AG09309 (cell line): ENCODE data around the gene CCDC12.

ENCODE experiments used
- DNase-seq: peaks from one replicate; pipeline ENCODE4 v3.0.0-alpha.2; 2010; ENCODE audit warnings: low read depth
- H3K4me3 ChIP-seq: 2 replicates; pipeline ENCODE4 v1.5.1; 2011; ENCODE audit warnings: mild to moderate bottlenecking, low read depth, low read length, moderate library complexity; ENCODE audit not compliant: control insufficient read depth
- CTCF ChIP-seq: IDR thresholded peaks from 2 replicates; pipeline ENCODE4 v1.5.1; 2011; ENCODE audit warnings: mild to moderate bottlenecking, low read depth, low read length, inconsistent platforms; ENCODE audit not compliant: insufficient read depth, control insufficient read depth; ENCODE audit errors: missing control alignments

CCDC12 gene

GRCh38 chr3:46962990-46963389 is 13.6 kb downstream of the CCDC12 start:
- no peak for TF ChIP-seq CTCF
- no peak for DNase-seq
- no peak overlapping the region for H3K4me3 ChIP-seq

GRCh38 chr3:46962427-46962826 is 14.1 kb downstream of the CCDC12 start:
- no peak overlapping the region for H3K4me3 ChIP-seq
- TF ChIP-seq CTCF = no peak
- no peak for DNase-seq

- H3K4me3 ChIP-seq = no peak overlapping the region
- DNase-seq = no peak
- no peak for TF ChIP-seq CTCF
Observed at GRCh38 chr3:46960835-46961234, 15.7 kb downstream of the CCDC12 start.

GRCh38 chr3:46960081-46960701 is 16.4 kb downstream of the CCDC12 start:
- no peak overlapping the region for H3K4me3 ChIP-seq
- no peak for DNase-seq

GRCh38 chr3:46959161-46959511 is 17.4 kb downstream of the CCDC12 start:
- DNase-seq = no peak
- no peak for TF ChIP-seq CTCF
- H3K4me3 ChIP-seq = no peak overlapping the region

More at GRCh38 chr3:46960081-46960701, 16.4 kb downstream of the CCDC12 start:
- no peak for TF ChIP-seq CTCF

GRCh38 chr3:46958467-46959160 is 17.9 kb downstream of the CCDC12 start:
- no peak for DNase-seq
- no peak for TF ChIP-seq CTCF

More at GRCh38 chr3:46958467-46959160, 17.9 kb downstream of the CCDC12 start:
- H3K4me3 ChIP-seq = no peak overlapping the region
